ENCODE measurements around the gene PGAM5. TPM values are rescaled to one million over a fixed set of nuclear protein-coding genes. Genes with fewer than 3 reads are reported as not detected.
"Not testable (repeated sequence)": the region's sequence is repeated elsewhere in the genome, so short reads cannot be mapped to it uniquely, and the experiment has no call there.

Gene PGAM5
- total RNA-seq, 6 donors from 2014 or later: 16.8 to 38.6 (median 23.3) TPM

DNA sequence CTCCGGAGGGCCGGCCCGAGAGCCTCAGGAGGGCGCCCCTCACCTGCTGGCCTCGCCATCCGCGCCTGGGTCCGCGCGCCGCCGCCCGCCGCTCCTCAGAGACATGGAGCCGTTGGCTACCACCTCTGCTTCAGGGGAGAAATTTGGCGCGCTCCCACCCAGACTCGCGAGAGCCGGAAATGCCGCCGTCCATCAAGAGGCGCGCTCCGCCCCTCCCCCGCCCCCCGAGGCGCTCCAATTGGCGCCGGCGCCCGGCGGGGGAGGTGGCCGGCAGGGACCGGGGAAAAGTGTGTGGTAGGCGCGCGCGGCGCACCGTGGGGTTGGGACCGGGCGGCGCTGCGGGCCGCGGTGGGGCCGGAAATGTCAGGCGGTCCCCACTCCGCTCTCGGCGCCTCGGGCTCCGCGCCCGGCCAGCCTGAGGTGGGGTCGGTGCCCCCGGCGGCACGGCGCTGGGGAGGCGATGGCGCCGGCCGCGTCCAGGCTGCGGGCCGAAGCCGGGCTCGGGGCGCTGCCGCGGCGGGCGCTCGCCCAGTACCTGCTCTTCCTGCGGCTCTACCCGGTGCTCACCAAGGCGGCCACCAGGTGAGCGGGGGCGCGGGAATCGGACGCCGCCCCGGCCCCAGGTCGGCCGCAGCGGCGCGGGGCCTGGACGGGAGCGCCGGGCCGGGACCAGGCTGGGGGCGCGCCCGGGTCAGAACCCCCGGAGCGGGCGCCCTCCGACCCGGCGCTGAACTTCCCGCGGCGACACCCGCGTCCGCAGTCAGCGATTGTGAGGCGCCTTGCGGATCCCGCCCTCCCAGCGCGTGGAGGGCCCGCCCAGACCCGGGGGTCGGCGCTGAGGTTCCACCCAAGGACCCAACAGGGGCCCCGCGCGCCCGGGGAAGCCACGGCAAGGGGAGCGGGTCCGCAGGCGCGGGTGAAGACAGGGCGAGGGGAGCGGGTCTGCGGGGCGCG lies 23.2 kb upstream of the PGAM5 start, which contains the start of the genes POLE and PXMP2:
POLE (minus strand) TSS at position 132 of the 954 bp plus-strand sequence; CDS start at position 105, 27 bp downstream.
PXMP2 (plus strand) TSS at position 377 of the 954 bp plus-strand sequence; CDS start at position 461, 84 bp downstream.
- DNase-seq (peak; percentile 94 to 99), ATAC-seq (ENCODE audit: low FRiP score in 2 of 2) (peak; percentile 100)
- Histone ChIP-seq H3K36me3 (peaks cover 0 to 3% (median 0%) of the 10 kb centered on the region in 4 donors), H3K4me3 (peak within 1 kb of the TSS; percentile 61 to 100 (median 90)), H3K4me1 (peaks cover 9 to 27% (median 10%) of the 10 kb centered on the region in 4 donors), H3K9me3 (no peaks in the 10 kb centered on the region), H3K27me3 (no peaks in the 10 kb centered on the region), H3K27ac (peak within 1 kb of the TSS; percentile 42 to 81 (median 64))
- peak in 1 of 4 donors; percentile 67 for TF ChIP-seq POLR2A (IDR thresholded peaks at IDR 0.05)
- TF ChIP-seq POLR2AphosphoS5 (IDR thresholded peaks at IDR 0.05): peak; percentile 43 to 76
- peak in 1 of 4 donors; percentile 60 for TF ChIP-seq EP300 (IDR thresholded peaks at IDR 0.05)
- TF ChIP-seq CTCF (IDR thresholded peaks at IDR 0.05): peak in 5 of 6 experiments; percentile 7 to 49 (median 35)
- WGBS, 2 donors: 0% methylated on average over 30 of the region's 134 CpGs; no CpG with 5 or more reads in 1 of the 2 donors

DNA sequence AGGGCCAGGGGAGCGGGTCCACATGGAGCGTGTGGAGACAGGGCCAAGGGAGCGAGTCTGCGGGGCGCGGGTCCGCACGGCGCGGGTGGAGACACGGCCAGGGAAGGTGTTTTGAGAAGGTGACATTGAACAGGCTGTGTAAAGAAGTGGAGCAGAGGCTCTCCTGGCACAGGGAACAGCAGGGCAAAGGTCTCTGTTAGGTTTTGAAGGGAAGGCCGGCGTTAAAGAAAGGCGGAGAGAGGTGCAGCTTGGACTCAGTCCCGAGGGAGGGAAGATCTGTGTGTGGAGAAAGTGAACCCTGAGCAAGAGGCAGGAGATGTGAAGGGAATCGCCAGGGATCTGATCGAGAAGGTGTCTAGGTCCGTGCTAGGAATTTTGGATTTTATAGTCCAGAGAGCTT lies 21.4 kb upstream of the PGAM5 start:
- peak in 1 of 2 donors; percentile 83 for DNase-seq
- TF ChIP-seq POLR2AphosphoS5 (IDR thresholded peaks at IDR 0.05) (no peak), POLR2A (IDR thresholded peaks at IDR 0.05) (no peak), EP300 (IDR thresholded peaks at IDR 0.05) (no peak), CTCF (IDR thresholded peaks at IDR 0.05) (no peak)
- no peak for ATAC-seq (ENCODE audit: low FRiP score in 2 of 2)
- Histone ChIP-seq H3K27ac (no peak overlapping the region), H3K36me3 (peaks cover 0 to 3% (median 0%) of the 10 kb centered on the region in 4 donors), H3K4me3 (peak overlapping the region in 1 of 4 donors; percentile 19), H3K4me1 (peaks cover 9 to 27% (median 10%) of the 10 kb centered on the region in 4 donors), H3K27me3 (no peaks in the 10 kb centered on the region), H3K9me3 (no peaks in the 10 kb centered on the region)
- 57 to 91% methylated on average over 18 of the region's 18 CpGs for WGBS, 2 donors

GRCh38 chr12:132690112-132690511 lies 20.5 kb upstream of the PGAM5 start:
- Histone ChIP-seq H3K9me3 (no peaks in the 10 kb centered on the region), H3K4me3 (no peak overlapping the region), H3K36me3 (peaks cover 0 to 3% (median 0%) of the 10 kb centered on the region in 4 donors), H3K4me1 (peaks cover 9 to 26% (median 10%) of the 10 kb centered on the region in 4 donors), H3K27me3 (no peaks in the 10 kb centered on the region), H3K27ac (no peak overlapping the region)
- ATAC-seq (ENCODE audit: low FRiP score in 2 of 2) (no peak), DNase-seq (no peak)
- TF ChIP-seq POLR2AphosphoS5 (IDR thresholded peaks at IDR 0.05): no peak
- no peak for TF ChIP-seq EP300 (IDR thresholded peaks at IDR 0.05)
- TF ChIP-seq POLR2A (IDR thresholded peaks at IDR 0.05): no peak
- TF ChIP-seq CTCF (IDR thresholded peaks at IDR 0.05): no peak
- 93% methylated on average over 9 of the region's 9 CpGs for WGBS, 2 donors

DNA sequence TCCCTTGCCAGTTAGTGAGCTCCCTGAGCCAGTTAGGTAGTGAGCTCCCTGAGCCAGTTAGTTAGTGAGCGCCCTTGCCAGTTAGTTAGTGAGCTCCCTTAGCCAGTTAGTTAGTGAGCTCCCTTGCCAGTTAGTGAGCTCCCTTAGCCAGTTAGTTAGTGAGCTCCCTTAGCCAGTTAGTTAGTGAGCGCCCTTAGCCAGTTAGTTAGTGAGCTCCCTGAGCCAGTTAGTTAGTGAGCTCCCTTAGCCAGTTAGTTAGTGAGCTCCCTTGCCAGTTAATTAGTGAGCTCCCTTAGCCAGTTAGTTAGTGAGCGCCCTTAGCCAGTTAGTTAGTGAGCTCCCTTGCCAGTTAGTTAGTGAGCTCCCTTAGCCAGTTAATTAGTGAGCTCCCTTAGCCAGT lies 18.6 kb upstream of the PGAM5 start:
- not testable (repeated sequence) for H3K27me3 ChIP-seq; ATAC-seq (ENCODE audit: low FRiP score in 2 of 2); H3K27ac ChIP-seq; H3K4me3 ChIP-seq; H3K9me3 ChIP-seq; H3K4me1 ChIP-seq; DNase-seq
- WGBS, 2 donors: 88 to 95% methylated on average over 2 to 3 of the region's 3 CpGs
- peaks cover 3 to 15% (median 9%) of the 10 kb centered on the region in 4 donors for H3K36me3 ChIP-seq

DNA sequence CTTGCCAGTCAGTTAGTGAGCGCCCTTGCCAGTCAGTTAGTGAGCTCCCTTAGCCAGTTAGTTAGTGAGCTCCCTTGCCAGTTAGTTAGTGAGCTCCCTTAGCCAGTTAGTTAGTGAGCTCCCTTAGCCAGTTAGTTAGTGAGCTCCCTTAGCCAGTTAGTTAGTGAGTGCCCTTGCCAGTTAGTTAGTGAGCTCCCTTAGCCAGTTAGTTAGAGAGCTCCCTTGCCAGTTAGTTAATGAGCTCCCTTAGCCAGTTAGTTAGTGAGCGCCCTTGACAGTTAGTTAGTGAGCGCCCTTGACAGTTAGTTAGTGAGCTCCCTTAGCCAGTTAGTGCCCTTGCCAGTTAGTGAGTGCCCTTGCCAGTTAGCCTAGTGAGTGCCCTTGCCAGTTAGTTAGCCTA lies 15.8 kb upstream of the PGAM5 start:
- DNase-seq; H3K4me3 ChIP-seq; H3K27ac ChIP-seq; H3K9me3 ChIP-seq; ATAC-seq (ENCODE audit: low FRiP score in 2 of 2); H3K27me3 ChIP-seq; H3K4me1 ChIP-seq: not testable (repeated sequence)
- peaks cover 3 to 21% (median 9%) of the 10 kb centered on the region in 4 donors for H3K36me3 ChIP-seq
- WGBS, 2 donors: 90 to 95% methylated on average over 3 of the region's 3 CpGs
